Adrenal gland (tissue), 5 donors: ENCODE data around the gene SLFNL1.

Experiments
- POLR2A ChIP-seq, 2 donors: fragments of 450-650 bp; IDR thresholded peaks; one replicate each; pipeline ENCODE4 v1.6.1; 2017; ENCODE audit warnings: antibody characterized with exemption in 2 of 2, mild to moderate bottlenecking in 2 of 2, moderate library complexity in 1 of 2
- TF ChIP-seq, protein P1 (sequence below), 6 experiments: fragments of 450-650 bp in 4 of 6; fragments of 200-600 bp in 2 of 6; sonication (generic) in 1 of 6; IDR thresholded peaks; 1 replicate in 5 of 6; 2 replicates in 1 of 6; pipeline versions ENCODE4 v1.5.1 to v1.8.0; 2016 to 2021; ENCODE audit warnings: antibody characterized with exemption in 6 of 6, mild to moderate bottlenecking in 2 of 6, moderate library complexity in 1 of 6
- donor health status: DM: no; HTN: no; CAD: no.

DNA sequence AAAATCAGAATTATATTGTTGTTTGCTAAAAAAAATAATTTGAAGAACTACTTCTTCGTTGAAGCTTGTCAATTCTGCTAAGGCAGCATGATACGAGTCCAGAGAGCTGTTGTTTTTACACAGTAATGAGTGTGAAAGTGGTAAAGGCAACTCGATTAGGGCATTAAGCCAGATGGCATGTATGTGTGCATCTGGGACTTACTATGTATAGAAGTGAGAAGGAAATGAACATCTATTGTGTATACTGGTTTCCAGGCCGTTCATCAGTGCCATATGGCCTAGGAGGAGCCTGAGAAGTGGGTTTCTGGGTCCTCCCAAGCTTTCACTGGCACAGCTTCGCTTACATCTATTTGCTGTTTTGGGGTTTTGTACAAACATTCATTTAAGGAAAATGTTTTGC is 36.4 kb downstream of the SLFNL1 start:
- TF ChIP-seq POLR2A (IDR thresholded peaks at IDR 0.05) = no peak
- TF ChIP-seq, protein P1, sequence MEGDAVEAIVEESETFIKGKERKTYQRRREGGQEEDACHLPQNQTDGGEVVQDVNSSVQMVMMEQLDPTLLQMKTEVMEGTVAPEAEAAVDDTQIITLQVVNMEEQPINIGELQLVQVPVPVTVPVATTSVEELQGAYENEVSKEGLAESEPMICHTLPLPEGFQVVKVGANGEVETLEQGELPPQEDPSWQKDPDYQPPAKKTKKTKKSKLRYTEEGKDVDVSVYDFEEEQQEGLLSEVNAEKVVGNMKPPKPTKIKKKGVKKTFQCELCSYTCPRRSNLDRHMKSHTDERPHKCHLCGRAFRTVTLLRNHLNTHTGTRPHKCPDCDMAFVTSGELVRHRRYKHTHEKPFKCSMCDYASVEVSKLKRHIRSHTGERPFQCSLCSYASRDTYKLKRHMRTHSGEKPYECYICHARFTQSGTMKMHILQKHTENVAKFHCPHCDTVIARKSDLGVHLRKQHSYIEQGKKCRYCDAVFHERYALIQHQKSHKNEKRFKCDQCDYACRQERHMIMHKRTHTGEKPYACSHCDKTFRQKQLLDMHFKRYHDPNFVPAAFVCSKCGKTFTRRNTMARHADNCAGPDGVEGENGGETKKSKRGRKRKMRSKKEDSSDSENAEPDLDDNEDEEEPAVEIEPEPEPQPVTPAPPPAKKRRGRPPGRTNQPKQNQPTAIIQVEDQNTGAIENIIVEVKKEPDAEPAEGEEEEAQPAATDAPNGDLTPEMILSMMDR (IDR thresholded peaks at IDR 0.05) = no peak
